HCT116 (cell line): Measurements from ENCODE around the gene CLSTN3. TPM values are rescaled to one million over a fixed set of nuclear protein-coding genes. Genes with fewer than 3 reads are reported as not detected.

Experiments used
- ATAC-seq: fragments of 200-7000 bp; cut with Tn5 transposase; 2 replicates; pipeline ENCODE4 v1.9.1; 2020; ENCODE audit warnings: mild to moderate bottlenecking, moderate library complexity
- BruUV-seq: library from RNA; stranded (reverse); fragments of 400-500 nt; replicated peaks from 2 replicates; lab custom pipeline; 2021; lab: Mats Ljungman, UMichigan
- CTCF ChIA-PET: fragments of 300-600 bp; sonication (Branson Sonifier 250); formaldehyde crosslinking; loops from one replicate; lab custom pipeline; 2021; ENCODE audit warnings: antibody characterized with exemption; lab: Charles Lee
- POLR2A ChIA-PET: fragments of 300-600, 350-600 bp; sonication (Branson Sonifier 250); formaldehyde crosslinking; loops from one replicate; lab custom pipeline; 2021; ENCODE audit warnings: antibody characterized with exemption; lab: Charles Lee
- RAD21 ChIA-PET, 2 experiments: fragments of 300-600 bp; sonication (Branson Sonifier 250); formaldehyde crosslinking; loops; one replicate each; lab custom pipeline; 2023; ENCODE audit warnings: low total read pairs in 2 of 2; ENCODE audit not compliant: uncharacterized antibody in 2 of 2, unreplicated experiment in 2 of 2, low non-redundant PET in 1 of 2; lab: Charles Lee
- DNase-seq: peaks from one replicate; pipeline ENCODE4 v3.0.0-alpha.2; 2010; ENCODE audit warnings: low read depth, low spot score
- H2AFZ ChIP-seq: fragments of 200-600 bp; shearing (Covaris generic), sonication (generic); 2 replicates; pipeline ENCODE4 v1.6.1; 2017; ENCODE audit warnings: low read depth, mixed run types, mixed read lengths, antibody characterized with exemption, low read length; ENCODE audit not compliant: poor library complexity, severe bottlenecking
- H3K27ac ChIP-seq: 2 replicates; pipeline ENCODE4 v1.5.1; 2012; ENCODE audit warnings: low read depth, low read length
- H3K27me3 ChIP-seq: fragments of 200-600 bp; sonication (generic); 2 replicates; pipeline ENCODE4 v1.6.1; 2016; ENCODE audit warnings: mixed run types, low read length, mixed read lengths; ENCODE audit not compliant: insufficient read depth
- H3K36me3 ChIP-seq, 2 experiments: fragments of 200-500 bp in 1 of 2; fragments of 200-600 bp in 1 of 2; sonication (Bioruptor generic) in 1 of 2; sonication (generic) in 1 of 2; 2 replicates each; pipeline versions ENCODE4 v1.5.1 to v1.6.1; 2014 to 2016; ENCODE audit warnings: low read length in 2 of 2, inconsistent platforms in 1 of 2, mixed read lengths in 1 of 2, mixed run types in 1 of 2; ENCODE audit not compliant: insufficient read depth in 2 of 2, control insufficient read depth in 1 of 2
- H3K4me1 ChIP-seq, 2 experiments: fragments of 200-600 bp in 1 of 2; sonication (generic) in 1 of 2; 2 replicates each; pipeline versions ENCODE4 v1.5.1 to v1.6.1; 2012 to 2017; ENCODE audit warnings: low read length in 2 of 2, inconsistent platforms in 1 of 2, mild to moderate bottlenecking in 1 of 2, mixed read lengths in 1 of 2, mixed run types in 1 of 2, moderate library complexity in 1 of 2; ENCODE audit not compliant: insufficient read depth in 2 of 2, control insufficient read depth in 1 of 2
- H3K4me2 ChIP-seq: fragments of 200-600 bp; sonication (generic); 2 replicates; pipeline ENCODE4 v1.6.1; 2017; ENCODE audit warnings: mixed run types, low read length, mixed read lengths
- H3K4me3 ChIP-seq, 2 experiments: fragments of 200-600 bp in 1 of 2; sonication (generic) in 1 of 2; replicated peaks in 1 of 2; 2 replicates each; pipeline ENCODE4 v1.5.1; 2011 to 2016; ENCODE audit warnings: low read length in 2 of 2, control low read depth in 1 of 2, low read depth in 1 of 2, mild to moderate bottlenecking in 1 of 2, mixed read lengths in 1 of 2, mixed run types in 1 of 2
- H3K79me2 ChIP-seq: fragments of 200-600 bp; sonication (generic); 2 replicates; pipeline ENCODE4 v1.6.1; 2017; ENCODE audit warnings: mild to moderate bottlenecking, mixed run types, low read length, moderate library complexity, mixed read lengths; ENCODE audit not compliant: insufficient read depth
- H3K9ac ChIP-seq: fragments of 200-600 bp; sonication (generic); 2 replicates; pipeline ENCODE4 v1.6.1; 2016; ENCODE audit warnings: low read length, mixed read lengths
- H3K9me2 ChIP-seq: fragments of 200-600 bp; sonication (generic), shearing (Covaris generic); 2 replicates; pipeline ENCODE4 v1.6.1; 2017; ENCODE audit warnings: mixed run types, mild to moderate bottlenecking, moderate library complexity; ENCODE audit not compliant: insufficient read depth
- H3K9me3 ChIP-seq, 2 experiments: fragments of 200-500 bp in 1 of 2; fragments of 200-600 bp in 1 of 2; sonication (Bioruptor generic) in 1 of 2; sonication (generic) in 1 of 2; 2 replicates each; pipeline ENCODE4 v1.6.1; 2014 to 2017; ENCODE audit warnings: low read length in 2 of 2, mixed read lengths in 2 of 2, inconsistent platforms in 1 of 2, low read depth in 1 of 2, mild to moderate bottlenecking in 1 of 2, mixed run types in 1 of 2, moderate library complexity in 1 of 2; ENCODE audit not compliant: control insufficient read depth in 1 of 2, insufficient read depth in 1 of 2
- H4K20me1 ChIP-seq: fragments of 200-600 bp; sonication (generic), shearing (Covaris generic); 2 replicates; pipeline ENCODE4 v1.6.1; 2017; ENCODE audit warnings: mixed run types, mild to moderate bottlenecking, moderate library complexity; ENCODE audit not compliant: insufficient read depth
- ATF3 ChIP-seq: IDR thresholded peaks from 2 replicates; pipeline ENCODE4 v1.6.1; 2012
- CEBPB ChIP-seq: IDR thresholded peaks from 2 replicates; pipeline ENCODE4 v1.6.1; 2012; ENCODE audit warnings: low read depth
- EGR1 ChIP-seq: IDR thresholded peaks from 2 replicates; pipeline ENCODE4 v1.6.1; 2012; ENCODE audit warnings: low read depth
- EZH2 ChIP-seq: fragments of 200-600 bp; sonication (generic); IDR thresholded peaks from 2 replicates; pipeline ENCODE4 v1.6.1; 2017; ENCODE audit warnings: antibody characterized with exemption, mixed run types
- EZH2phosphoT487 ChIP-seq: fragments of 200-600 bp; IDR thresholded peaks from 2 replicates; pipeline ENCODE4 v1.6.1; 2018; ENCODE audit warnings: antibody characterized with exemption, borderline replicate concordance
- FOSL1 ChIP-seq: IDR thresholded peaks from 2 replicates; pipeline ENCODE4 v1.6.1; 2012; ENCODE audit warnings: low read depth
- JUND ChIP-seq: IDR thresholded peaks from 2 replicates; pipeline ENCODE4 v1.6.1; 2012
- MAX ChIP-seq: IDR thresholded peaks from 2 replicates; pipeline ENCODE4 v1.6.1; 2012
- POLR2A ChIP-seq: IDR thresholded peaks from 2 replicates; pipeline ENCODE4 v1.7.0; 2011; ENCODE audit warnings: borderline replicate concordance; ENCODE audit not compliant: insufficient read depth, insufficient read length; ENCODE audit errors: extremely low read depth
- POLR2AphosphoS5 ChIP-seq: IDR thresholded peaks from 2 replicates; pipeline ENCODE4 v1.6.1; 2011; ENCODE audit warnings: mild to moderate bottlenecking, low read depth, low read length, moderate library complexity
- RAD21 ChIP-seq: IDR thresholded peaks from 2 replicates; pipeline ENCODE4 v1.6.1; 2012; ENCODE audit warnings: low read depth, mild to moderate bottlenecking
- SRF ChIP-seq: IDR thresholded peaks from 2 replicates; pipeline ENCODE4 v1.6.1; 2012; ENCODE audit warnings: low read depth
- YY1 ChIP-seq: IDR thresholded peaks from 2 replicates; pipeline ENCODE4 v1.6.1; 2011; ENCODE audit warnings: low read length, low read depth, moderate library complexity, mild to moderate bottlenecking; ENCODE audit not compliant: insufficient replicate concordance; ENCODE audit errors: extremely low read depth
- ZBTB33 ChIP-seq: IDR thresholded peaks from 2 replicates; pipeline ENCODE4 v1.6.1; 2011; ENCODE audit warnings: mild to moderate bottlenecking, low read length, moderate library complexity; ENCODE audit not compliant: insufficient replicate concordance; ENCODE audit errors: extremely low read depth
- ZFX ChIP-seq: fragments of 450-650 bp; IDR thresholded peaks from 2 replicates; pipeline ENCODE4 v1.6.1; 2017
- intact Hi-C: fragments of 100-400 bp; cut with micrococcal nuclease; formaldehyde crosslinking; loops from 2 replicates; pipeline ENCODE4 v1.10.0; 2022
- total RNA-seq: library from RNA; stranded (reverse); gene quantifications from one replicate; pipeline ENCODE4 v1.2.1, GENCODE V29; 2021; ENCODE audit not compliant: unreplicated experiment

CLSTN3 gene
- total RNA-seq, 1 experiment from 2014 or later = 23.0 TPM

GRCh38 chr12:7108003-7108795, 22.0 kb upstream of the CLSTN3 start:
- peak overlapping the region; percentile 88 for H3K27ac ChIP-seq
- H4K20me1 ChIP-seq = no peaks in the 10 kb centered on the region
- ChIA-PET RAD21 (interaction anchor here (1.5 to 2.0 kb wide), 2 partner anchors 162 kb away, joined by 4 to 7 read pairs; no protein-coding TSS in a partner anchor), CTCF (interaction anchor here (0.7 to 4.2 kb wide), 12 partner anchors 10 to 239 kb away, joined by 3 to 34 read pairs (median 3); partner anchors contain the start of genes C12orf57, C1R, RNU7-1 and SPSB2), POLR2A (interaction anchor here (0.5 to 3.8 kb wide), 14 partner anchors 14 to 239 kb away, joined by 3 to 77 read pairs (median 3); partner anchors contain the start of genes C12orf57, C1R, LPCAT3 and PEX5)
- H3K4me2 ChIP-seq = peak overlapping the region; percentile 96
- peak; percentile 90 for ATAC-seq
- H2AFZ ChIP-seq = no peak overlapping the region
- H3K4me1 ChIP-seq = peaks cover 4 to 16% of the 10 kb centered on the region in 2 experiments; a peak in 3 of 4 replicates
- intact Hi-C loops = loop anchor here (1.0 to 2.0 kb wide), 3 partner anchors 89 to 235 kb away; partner anchors contain the start of genes EMG1, LPCAT3, PHB2 and SPSB2
- TF ChIP-seq EZH2phosphoT487 (no peak), RAD21 (no peak), YY1 (peak; percentile 77), ZBTB33 (peak; percentile 67), FOSL1 (no peak), SRF (no peak), ATF3 (no peak), EZH2 (no peak), ZFX (peak; percentile 49), CEBPB (no peak), POLR2AphosphoS5 (peak; percentile 85), JUND (no peak), EGR1 (peak; percentile 64; the same call in 1 of the 2 replicates), MAX (peak; percentile 64; the same call in 1 of the 2 replicates), POLR2A (peak; percentile 70)
- DNase-seq = peak; percentile 62
- TSS peak; percentile 37 for BruUV-seq
- peaks cover 25% of the 10 kb centered on the region for H3K79me2 ChIP-seq
- H3K27me3 ChIP-seq = no peaks in the 10 kb centered on the region
- peak overlapping the region; percentile 85 to 86 for H3K4me3 ChIP-seq
- H3K9me3 ChIP-seq = peaks cover 9 to 11% of the 10 kb centered on the region in 2 experiments; a peak in 1 of 4 replicates
- H3K36me3 ChIP-seq = peaks cover 0 to 4% of the 10 kb centered on the region in 2 experiments; a peak in 1 of 4 replicates
- peak overlapping the region; percentile 87 for H3K9ac ChIP-seq
- H3K9me2 ChIP-seq = no peaks in the 10 kb centered on the region
